HepG2 (cell line): ENCODE results near the gene CRTC2. TPM values are rescaled to one million over a fixed set of nuclear protein-coding genes. Genes with fewer than 3 reads are reported as not detected.

Experiments
- CENPT ChIP-seq: sonication (generic); formaldehyde crosslinking; IDR thresholded peaks from 2 replicates; pipeline ENCODE4 v1.8.0; 2022; ENCODE audit warnings: low read depth, mild to moderate bottlenecking, moderate library complexity, missing genetic modification reagents
- ETV6 ChIP-seq: sonication (generic); formaldehyde crosslinking; conservative IDR thresholded peaks from 2 replicates; pipeline ENCODE4 v1.4.0; 2020; ENCODE audit warnings: missing genetic modification reagents
- KMT2B ChIP-seq: IDR thresholded peaks from 2 replicates; pipeline ENCODE4 v1.6.1; 2016; ENCODE audit warnings: missing genetic modification reagents, missing compliant biosample characterization
- NFIC ChIP-seq: IDR thresholded peaks from 2 replicates; pipeline ENCODE4 v1.6.1; 2012; ENCODE audit warnings: mild to moderate bottlenecking, low read length, inconsistent platforms
- RBM22 ChIP-seq: fragments of 200-400 bp; formaldehyde crosslinking; optimal IDR thresholded peaks from 2 replicates; pipeline ENCODE3; 2017; ENCODE audit warnings: mild to moderate bottlenecking, low read length, moderate library complexity
- SAFB2 ChIP-seq: sonication (generic); formaldehyde crosslinking; IDR thresholded peaks from 2 replicates; pipeline ENCODE4 v1.5.1; 2020; ENCODE audit warnings: missing genetic modification reagents, low read depth, mild to moderate bottlenecking, borderline replicate concordance
- SIN3A ChIP-seq: IDR thresholded peaks from 2 replicates; pipeline ENCODE4 v1.6.1; 2011; ENCODE audit warnings: low read depth, mild to moderate bottlenecking, control low read depth, low read length, borderline replicate concordance
- SNAPC2 ChIP-seq: sonication (generic); formaldehyde crosslinking; IDR thresholded peaks from 2 replicates; pipeline ENCODE4 v1.8.1; 2022; ENCODE audit warnings: mild to moderate bottlenecking, missing genetic modification reagents
- ZNF558 ChIP-seq: sonication (generic); formaldehyde crosslinking; IDR thresholded peaks from 2 replicates; pipeline ENCODE4 v1.9.0; 2022; ENCODE audit warnings: mild to moderate bottlenecking, missing genetic modification reagents, borderline replicate concordance
- polyA plus RNA-seq, 8 experiments: library from polyadenylated mRNA; depleted of rRNA in 3 of 8; stranded (reverse) in 7 of 8; unstranded in 1 of 8; fragments of >200 nt; fragmentation: Illumina TruSeq in 4 of 8; extraction: Trizol in 4 of 8; gene quantifications; 2 replicates each; pipeline versions ENCODE4 v1.2.1 to v1.2.3, GENCODE V29; 2011 to 2016; ENCODE audit warnings: low read depth in 4 of 8, missing spikeins in 1 of 8, mixed read lengths in 1 of 8; ENCODE audit not compliant: insufficient read depth in 1 of 8
- total RNA-seq, 5 experiments: library from RNA; depleted of rRNA; stranded (reverse); fragments of >200 nt; fragmentation: Illumina TruSeq; extraction: Trizol; gene quantifications; 2 replicates each; pipeline ENCODE4 v1.2.3, GENCODE V29; 2016; ENCODE audit warnings: low read depth in 1 of 5
- TF ChIP-seq, protein P1 (sequence below): sonication (generic); formaldehyde crosslinking; IDR thresholded peaks from 2 replicates; pipeline ENCODE4 v1.4.0; 2020; ENCODE audit warnings: missing genetic modification reagents
- TF ChIP-seq, protein P2 (sequence below): sonication (generic); formaldehyde crosslinking; IDR thresholded peaks from one replicate; pipeline ENCODE4 v1.5.1; 2020; ENCODE audit warnings: mild to moderate bottlenecking, missing genetic modification reagents; ENCODE audit errors: not compliant biosample characterization
- TF ChIP-seq, protein P3 (sequence below): sonication (generic); formaldehyde crosslinking; conservative IDR thresholded peaks from 2 replicates; pipeline ENCODE4 v1.8.0; 2022; ENCODE audit warnings: mild to moderate bottlenecking, moderate library complexity, missing genetic modification reagents
- TF ChIP-seq, protein P4 (sequence below): sonication (generic); formaldehyde crosslinking; IDR thresholded peaks from 2 replicates; pipeline ENCODE4 v1.5.1; 2020; ENCODE audit warnings: missing genetic modification reagents, mild to moderate bottlenecking, borderline replicate concordance

The CRTC2 gene
- total and polyA plus RNA-seq, 2 of the 13 experiments (the other 11 are each of a cell fraction or from before 2014, with no cell fraction given) = 6.1 to 26.7 TPM

DNA sequence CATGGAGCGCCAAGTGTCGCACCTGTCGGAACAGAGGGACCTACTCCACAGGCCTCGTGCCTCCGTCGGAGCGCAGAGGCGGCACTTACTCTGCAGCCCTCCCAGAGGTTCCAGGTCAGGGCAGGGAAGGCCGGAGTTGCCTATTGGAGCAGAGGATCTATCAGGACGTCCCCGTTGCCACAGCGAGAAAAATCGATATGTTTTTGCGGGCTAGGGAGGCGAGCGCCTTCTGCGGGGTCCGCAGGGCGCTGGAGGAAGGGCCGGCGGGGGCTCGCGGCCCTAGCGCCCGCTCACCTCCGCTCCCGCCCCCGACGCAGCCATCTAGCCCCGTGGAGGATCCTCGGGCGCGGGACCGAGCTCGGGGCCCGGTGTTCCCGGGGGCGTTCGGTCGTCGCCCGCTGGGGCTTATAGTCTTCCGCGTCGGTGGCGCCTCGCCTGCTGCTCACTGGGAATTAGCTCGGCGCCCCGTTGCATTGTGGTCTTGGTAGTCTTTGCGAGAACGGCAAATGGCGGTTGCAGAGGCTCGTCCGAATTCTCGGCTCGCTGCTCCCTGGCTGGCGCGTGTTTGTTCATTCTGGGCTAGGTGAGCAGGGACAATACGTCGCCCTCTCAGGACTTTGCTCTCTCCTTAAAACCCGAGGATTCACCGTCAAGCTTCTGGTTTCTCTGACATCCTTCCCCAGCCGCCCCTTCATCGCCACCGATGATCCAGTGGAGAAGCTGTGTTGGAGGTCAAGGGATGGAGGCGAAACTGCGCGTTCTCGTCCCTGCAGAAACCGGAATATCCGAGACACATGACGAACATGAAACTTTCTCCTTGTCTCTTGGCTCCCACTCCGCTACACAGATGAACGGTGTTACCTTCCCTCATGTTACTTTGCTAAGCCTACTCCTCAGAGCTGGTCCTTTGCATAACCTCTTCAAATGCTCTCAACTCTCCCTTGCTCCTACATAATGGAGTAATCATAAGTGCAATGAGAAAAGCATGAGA lies 19.1 kb upstream of the CRTC2 start, which contains the start of gene JTB (continued):
- TF ChIP-seq, protein P1, sequence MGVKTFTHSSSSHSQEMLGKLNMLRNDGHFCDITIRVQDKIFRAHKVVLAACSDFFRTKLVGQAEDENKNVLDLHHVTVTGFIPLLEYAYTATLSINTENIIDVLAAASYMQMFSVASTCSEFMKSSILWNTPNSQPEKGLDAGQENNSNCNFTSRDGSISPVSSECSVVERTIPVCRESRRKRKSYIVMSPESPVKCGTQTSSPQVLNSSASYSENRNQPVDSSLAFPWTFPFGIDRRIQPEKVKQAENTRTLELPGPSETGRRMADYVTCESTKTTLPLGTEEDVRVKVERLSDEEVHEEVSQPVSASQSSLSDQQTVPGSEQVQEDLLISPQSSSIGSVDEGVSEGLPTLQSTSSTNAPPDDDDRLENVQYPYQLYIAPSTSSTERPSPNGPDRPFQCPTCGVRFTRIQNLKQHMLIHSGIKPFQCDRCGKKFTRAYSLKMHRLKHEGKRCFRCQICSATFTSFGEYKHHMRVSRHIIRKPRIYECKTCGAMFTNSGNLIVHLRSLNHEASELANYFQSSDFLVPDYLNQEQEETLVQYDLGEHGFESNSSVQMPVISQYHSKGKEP (CRISPR knock-in tag) = peak; percentile 88; the same call in 1 of the 2 replicates
- TF ChIP-seq, protein P2, sequence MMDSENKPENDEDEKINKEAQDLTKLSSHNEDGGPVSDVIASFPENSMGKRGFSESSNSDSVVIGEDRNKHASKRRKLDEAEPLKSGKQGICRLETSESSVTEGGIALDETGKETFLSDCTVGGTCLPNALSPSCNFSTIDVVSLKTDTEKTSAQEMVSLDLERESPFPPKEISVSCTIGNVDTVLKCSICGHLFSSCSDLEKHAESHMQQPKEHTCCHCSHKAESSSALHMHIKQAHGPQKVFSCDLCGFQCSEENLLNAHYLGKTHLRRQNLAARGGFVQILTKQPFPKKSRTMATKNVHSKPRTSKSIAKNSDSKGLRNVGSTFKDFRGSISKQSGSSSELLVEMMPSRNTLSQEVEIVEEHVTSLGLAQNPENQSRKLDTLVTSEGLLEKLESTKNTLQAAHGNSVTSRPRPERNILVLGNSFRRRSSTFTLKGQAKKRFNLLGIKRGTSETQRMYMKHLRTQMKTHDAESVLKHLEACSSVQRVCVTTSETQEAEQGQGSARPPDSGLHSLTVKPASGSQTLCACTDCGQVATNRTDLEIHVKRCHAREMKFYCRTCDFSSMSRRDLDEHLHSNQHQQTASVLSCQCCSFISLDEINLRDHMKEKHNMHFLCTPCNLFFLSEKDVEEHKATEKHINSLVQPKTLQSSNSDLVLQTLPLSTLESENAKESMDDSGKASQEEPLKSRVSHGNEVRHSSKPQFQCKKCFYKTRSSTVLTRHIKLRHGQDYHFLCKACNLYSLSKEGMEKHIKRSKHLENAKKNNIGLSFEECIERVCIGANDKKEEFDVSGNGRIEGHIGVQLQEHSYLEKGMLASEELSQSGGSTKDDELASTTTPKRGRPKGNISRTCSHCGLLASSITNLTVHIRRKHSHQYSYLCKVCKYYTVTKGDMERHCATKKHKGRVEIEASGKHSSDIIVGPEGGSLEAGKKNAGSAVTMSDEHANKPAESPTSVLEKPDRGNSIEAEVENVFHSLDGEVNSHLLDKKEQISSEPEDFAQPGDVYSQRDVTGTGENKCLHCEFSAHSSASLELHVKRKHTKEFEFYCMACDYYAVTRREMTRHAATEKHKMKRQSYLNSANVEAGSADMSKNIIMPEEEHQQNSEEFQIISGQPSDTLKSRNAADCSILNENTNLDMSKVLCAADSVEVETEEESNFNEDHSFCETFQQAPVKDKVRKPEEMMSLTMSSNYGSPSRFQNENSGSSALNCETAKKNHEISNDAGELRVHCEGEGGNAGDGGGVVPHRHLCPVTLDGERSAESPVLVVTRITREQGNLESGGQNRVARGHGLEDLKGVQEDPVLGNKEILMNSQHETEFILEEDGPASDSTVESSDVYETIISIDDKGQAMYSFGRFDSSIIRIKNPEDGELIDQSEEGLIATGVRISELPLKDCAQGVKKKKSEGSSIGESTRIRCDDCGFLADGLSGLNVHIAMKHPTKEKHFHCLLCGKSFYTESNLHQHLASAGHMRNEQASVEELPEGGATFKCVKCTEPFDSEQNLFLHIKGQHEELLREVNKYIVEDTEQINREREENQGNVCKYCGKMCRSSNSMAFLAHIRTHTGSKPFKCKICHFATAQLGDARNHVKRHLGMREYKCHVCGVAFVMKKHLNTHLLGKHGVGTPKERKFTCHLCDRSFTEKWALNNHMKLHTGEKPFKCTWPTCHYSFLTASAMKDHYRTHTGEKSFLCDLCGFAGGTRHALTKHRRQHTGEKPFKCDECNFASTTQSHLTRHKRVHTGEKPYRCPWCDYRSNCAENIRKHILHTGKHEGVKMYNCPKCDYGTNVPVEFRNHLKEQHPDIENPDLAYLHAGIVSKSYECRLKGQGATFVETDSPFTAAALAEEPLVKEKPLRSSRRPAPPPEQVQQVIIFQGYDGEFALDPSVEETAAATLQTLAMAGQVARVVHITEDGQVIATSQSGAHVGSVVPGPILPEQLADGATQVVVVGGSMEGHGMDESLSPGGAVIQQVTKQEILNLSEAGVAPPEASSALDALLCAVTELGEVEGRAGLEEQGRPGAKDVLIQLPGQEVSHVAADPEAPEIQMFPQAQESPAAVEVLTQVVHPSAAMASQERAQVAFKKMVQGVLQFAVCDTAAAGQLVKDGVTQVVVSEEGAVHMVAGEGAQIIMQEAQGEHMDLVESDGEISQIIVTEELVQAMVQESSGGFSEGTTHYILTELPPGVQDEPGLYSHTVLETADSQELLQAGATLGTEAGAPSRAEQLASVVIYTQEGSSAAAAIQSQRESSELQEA (CRISPR knock-in tag) = peak; percentile 95
- TF ChIP-seq SAFB2 (peak; percentile 91; the same call in 1 of the 2 replicates), SNAPC2 (CRISPR knock-in tag) (peak; percentile 82; the same call in 1 of the 2 replicates), CENPT (CRISPR knock-in tag) (no peak), ZNF558 (CRISPR knock-in tag) (peak; percentile 91; the same call in 1 of the 2 replicates), NFIC (no peak), RBM22 (peak; percentile 68), KMT2B (CRISPR knock-in tag) (peak; percentile 83), ETV6 (no peak; the same call in 1 of the 2 replicates), SIN3A (peak; percentile 66; the same call in 1 of the 2 replicates)
- TF ChIP-seq, protein P3, sequence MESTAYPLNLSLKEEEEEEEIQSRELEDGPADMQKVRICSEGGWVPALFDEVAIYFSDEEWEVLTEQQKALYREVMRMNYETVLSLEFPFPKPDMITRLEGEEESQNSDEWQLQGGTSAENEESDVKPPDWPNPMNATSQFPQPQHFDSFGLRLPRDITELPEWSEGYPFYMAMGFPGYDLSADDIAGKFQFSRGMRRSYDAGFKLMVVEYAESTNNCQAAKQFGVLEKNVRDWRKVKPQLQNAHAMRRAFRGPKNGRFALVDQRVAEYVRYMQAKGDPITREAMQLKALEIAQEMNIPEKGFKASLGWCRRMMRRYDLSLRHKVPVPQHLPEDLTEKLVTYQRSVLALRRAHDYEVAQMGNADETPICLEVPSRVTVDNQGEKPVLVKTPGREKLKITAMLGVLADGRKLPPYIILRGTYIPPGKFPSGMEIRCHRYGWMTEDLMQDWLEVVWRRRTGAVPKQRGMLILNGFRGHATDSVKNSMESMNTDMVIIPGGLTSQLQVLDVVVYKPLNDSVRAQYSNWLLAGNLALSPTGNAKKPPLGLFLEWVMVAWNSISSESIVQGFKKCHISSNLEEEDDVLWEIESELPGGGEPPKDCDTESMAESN = peak; percentile 87
- TF ChIP-seq, protein P4, sequence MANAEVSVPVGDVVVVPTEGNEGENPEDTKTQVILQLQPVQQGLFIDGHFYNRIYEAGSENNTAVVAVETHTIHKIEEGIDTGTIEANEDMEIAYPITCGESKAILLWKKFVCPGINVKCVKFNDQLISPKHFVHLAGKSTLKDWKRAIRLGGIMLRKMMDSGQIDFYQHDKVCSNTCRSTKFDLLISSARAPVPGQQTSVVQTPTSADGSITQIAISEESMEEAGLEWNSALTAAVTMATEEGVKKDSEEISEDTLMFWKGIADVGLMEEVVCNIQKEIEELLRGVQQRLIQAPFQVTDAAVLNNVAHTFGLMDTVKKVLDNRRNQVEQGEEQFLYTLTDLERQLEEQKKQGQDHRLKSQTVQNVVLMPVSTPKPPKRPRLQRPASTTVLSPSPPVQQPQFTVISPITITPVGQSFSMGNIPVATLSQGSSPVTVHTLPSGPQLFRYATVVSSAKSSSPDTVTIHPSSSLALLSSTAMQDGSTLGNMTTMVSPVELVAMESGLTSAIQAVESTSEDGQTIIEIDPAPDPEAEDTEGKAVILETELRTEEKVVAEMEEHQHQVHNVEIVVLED = peak; percentile 82
